Activated CD4-positive, alpha-beta memory T cell treated with anti-CD3 and anti-CD28 coated beads for 36 hours (primary cell): ENCODE data around the gene CDK14. TPM values are rescaled to one million over a fixed set of nuclear protein-coding genes. Genes with fewer than 3 reads are reported as not detected.

ENCODE experiments used
- CTCF ChIA-PET: fragments of 350-600 bp; sonication (Branson Sonifier 250); formaldehyde crosslinking; loops from one replicate; lab custom pipeline; 2021; ENCODE audit warnings: antibody characterized with exemption, inconsistent platforms; lab: Charles Lee
- POLR2A ChIA-PET: fragments of 350-600 bp; sonication (Branson Sonifier 250); formaldehyde crosslinking; loops from one replicate; lab custom pipeline; 2021; ENCODE audit warnings: antibody characterized with exemption; lab: Charles Lee
- DNase-seq: peaks from one replicate; pipeline ENCODE4 v3.0.0-alpha.2; 2020
- H3K27ac Mint-ChIP-seq: one replicate; pipeline ENCODE4 v1.8.0; 2021; ENCODE audit warnings: mixed read lengths
- H3K27me3 Mint-ChIP-seq: one replicate; pipeline ENCODE4 v1.8.0; 2021; ENCODE audit warnings: mixed read lengths
- H3K36me3 Mint-ChIP-seq: one replicate; pipeline ENCODE4 v1.8.0; 2021; ENCODE audit warnings: mixed read lengths
- H3K4me1 Mint-ChIP-seq: one replicate; pipeline ENCODE4 v1.8.0; 2021; ENCODE audit warnings: low read depth, mixed read lengths
- H3K4me3 Mint-ChIP-seq: one replicate; pipeline ENCODE4 v1.8.0; 2021; ENCODE audit warnings: mild to moderate bottlenecking, mixed read lengths
- H3K9me3 Mint-ChIP-seq: one replicate; pipeline ENCODE4 v1.8.0; 2021; ENCODE audit warnings: mixed read lengths
- intact Hi-C: fragments of 100-400 bp; cut with micrococcal nuclease; formaldehyde crosslinking; loops from one replicate; pipeline ENCODE4 v1.15.1; 2023
- total RNA-seq, 2 experiments: library from RNA; stranded (reverse); gene quantifications; one replicate each; pipeline ENCODE4 v1.2.3, GENCODE V29; 2021

The CDK14 gene
- total RNA-seq, 2 experiments from 2014 or later = not detected

DNA sequence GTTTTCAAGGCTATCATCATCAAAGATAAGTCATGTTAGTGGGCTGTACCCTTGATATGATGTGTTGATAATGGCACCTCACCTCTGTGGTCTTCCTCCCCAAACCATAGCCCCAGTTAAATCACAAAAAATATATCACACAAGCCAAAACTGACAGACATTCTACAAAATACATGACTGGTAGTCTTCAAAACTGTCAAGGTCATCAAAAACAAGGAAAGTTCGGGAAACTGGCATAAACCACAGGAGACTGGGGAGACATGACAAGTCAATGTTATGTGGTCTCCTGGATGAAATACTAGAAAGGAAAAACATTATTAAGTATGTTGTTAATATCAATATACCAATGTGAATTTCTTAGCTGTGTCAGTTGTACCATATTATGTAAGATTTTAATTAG is 388.6 kb downstream of the CDK14 start:
- peaks cover 17% of the 10 kb centered on the region for H3K9me3 Mint-ChIP-seq
- intact Hi-C loops = no loop called here
- POLR2A ChIA-PET = no interaction called here
- no peaks in the 10 kb centered on the region for H3K36me3 Mint-ChIP-seq
- CTCF ChIA-PET = no interaction called here
- no peaks in the 10 kb centered on the region for H3K27me3 Mint-ChIP-seq
- H3K27ac Mint-ChIP-seq = no peak overlapping the region
- no peak overlapping the region for H3K4me3 Mint-ChIP-seq
- DNase-seq = no peak
- H3K4me1 Mint-ChIP-seq = no peaks in the 10 kb centered on the region

DNA sequence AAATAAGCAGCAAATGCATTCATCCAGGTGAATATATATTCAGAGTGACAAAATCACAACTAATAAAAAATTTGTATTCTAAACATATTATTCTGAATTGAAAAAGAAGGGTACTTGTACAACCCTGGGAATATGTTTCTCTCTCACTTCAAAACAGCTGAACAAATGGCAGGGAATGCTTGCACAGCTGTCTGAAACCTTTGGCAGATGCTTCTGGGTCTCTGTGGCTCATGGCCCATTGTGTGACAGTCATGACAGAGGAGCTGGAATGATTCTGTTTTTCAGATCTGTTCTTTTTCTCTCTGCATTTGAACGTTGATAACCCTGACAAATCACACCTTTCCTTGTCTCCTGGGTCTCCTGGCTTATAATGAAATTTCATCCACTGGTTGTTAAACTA is 392.4 kb downstream of the CDK14 start:
- Mint-ChIP-seq H3K27me3 (no peaks in the 10 kb centered on the region), H3K9me3 (no peaks in the 10 kb centered on the region), H3K27ac (no peak overlapping the region), H3K36me3 (no peaks in the 10 kb centered on the region), H3K4me1 (no peaks in the 10 kb centered on the region), H3K4me3 (no peak overlapping the region)
- ChIA-PET POLR2A (no interaction called here), CTCF (no interaction called here)
- DNase-seq = no peak
- intact Hi-C loops = no loop called here

DNA sequence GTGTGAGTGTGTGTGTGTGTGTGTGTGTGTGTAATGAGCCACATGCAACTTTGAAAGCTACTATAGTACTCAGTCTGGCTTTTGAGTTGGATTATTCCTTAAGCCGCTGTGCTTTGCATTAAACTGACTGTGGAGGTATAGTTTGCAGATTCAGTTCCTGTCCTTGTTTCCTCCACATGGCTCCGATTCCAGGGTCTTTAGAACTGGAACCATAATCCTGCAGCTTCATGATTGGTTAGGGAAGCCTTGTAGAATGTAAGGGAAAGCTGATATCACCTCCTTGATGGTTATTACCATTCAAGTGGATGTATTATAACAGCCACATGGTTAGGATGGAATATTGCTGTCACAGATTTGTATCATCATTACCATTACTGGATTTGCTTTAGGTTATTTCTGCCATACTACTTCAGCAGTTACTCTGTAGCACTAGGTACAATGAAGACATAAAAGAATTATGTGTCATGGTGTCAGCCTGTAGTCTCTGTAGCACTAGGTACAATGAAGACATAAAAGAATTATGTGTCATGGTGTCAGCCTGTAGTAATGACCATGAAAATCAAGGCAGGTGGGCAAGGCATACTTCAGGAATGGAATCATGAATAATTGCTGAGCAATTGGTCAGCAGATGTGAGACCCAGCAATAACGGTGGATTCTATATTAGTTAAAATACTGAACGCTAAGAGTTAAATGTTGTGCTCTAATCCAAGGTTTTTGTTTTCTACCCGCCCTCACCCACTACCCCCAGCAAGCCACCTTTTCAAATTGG is 393.1 kb downstream of the CDK14 start:
- DNase-seq = no peak
- POLR2A ChIA-PET = no interaction called here
- CTCF ChIA-PET = no interaction called here
- Mint-ChIP-seq H3K4me1 (no peaks in the 10 kb centered on the region), H3K9me3 (no peaks in the 10 kb centered on the region), H3K27ac (no peak overlapping the region), H3K36me3 (no peaks in the 10 kb centered on the region), H3K27me3 (no peaks in the 10 kb centered on the region), H3K4me3 (no peak overlapping the region)
- intact Hi-C loops = no loop called here

DNA sequence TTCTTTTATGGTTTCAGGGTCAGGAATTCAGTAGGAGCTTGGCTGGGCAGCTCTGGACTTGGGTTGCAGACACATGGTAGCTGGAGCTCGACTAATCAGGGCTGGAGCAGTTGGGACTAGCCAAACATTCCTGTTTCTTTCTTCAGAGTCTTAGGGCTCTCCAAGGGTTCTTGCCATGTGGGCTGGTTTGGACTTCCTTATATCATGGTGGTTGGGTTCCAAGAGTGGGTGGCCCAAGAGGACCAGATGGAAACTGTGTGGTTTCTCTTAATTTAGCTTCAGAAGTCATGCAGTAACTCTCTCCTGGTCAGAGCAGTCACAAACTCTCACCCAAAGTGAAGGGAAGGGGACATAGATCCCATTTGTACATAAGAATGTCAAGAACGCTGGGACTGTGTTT is 398.0 kb downstream of the CDK14 start:
- no peaks in the 10 kb centered on the region for H3K36me3 Mint-ChIP-seq
- H3K27me3 Mint-ChIP-seq = no peaks in the 10 kb centered on the region
- intact Hi-C loops = no loop called here
- CTCF ChIA-PET = no interaction called here
- H3K4me3 Mint-ChIP-seq = no peak overlapping the region
- H3K27ac Mint-ChIP-seq = no peak overlapping the region
- no peaks in the 10 kb centered on the region for H3K4me1 Mint-ChIP-seq
- DNase-seq = no peak
- POLR2A ChIA-PET = no interaction called here
- no peaks in the 10 kb centered on the region for H3K9me3 Mint-ChIP-seq

DNA sequence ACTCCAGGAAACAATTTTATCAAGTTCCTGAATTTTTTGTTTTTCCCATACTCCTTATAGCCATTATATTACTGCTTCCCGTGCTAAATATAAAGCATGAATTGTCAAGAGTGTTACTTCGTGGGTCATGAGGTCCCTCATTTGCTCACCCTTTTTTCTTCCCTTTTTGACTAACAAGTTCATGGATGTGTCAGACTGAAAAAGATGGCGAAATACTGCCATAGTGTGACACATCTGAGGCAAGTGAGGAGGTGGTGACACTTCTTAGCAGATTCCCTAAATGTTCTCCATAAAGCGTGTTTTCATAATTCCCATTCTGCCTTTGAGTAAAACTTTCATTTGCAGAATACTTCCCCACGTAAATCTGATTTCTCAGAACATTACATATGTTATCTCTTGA is 398.5 kb downstream of the CDK14 start:
- H3K36me3 Mint-ChIP-seq = no peaks in the 10 kb centered on the region
- no peak overlapping the region for H3K4me3 Mint-ChIP-seq
- H3K27ac Mint-ChIP-seq = no peak overlapping the region
- no peaks in the 10 kb centered on the region for H3K9me3 Mint-ChIP-seq
- CTCF ChIA-PET = no interaction called here
- no peaks in the 10 kb centered on the region for H3K4me1 Mint-ChIP-seq
- intact Hi-C loops = no loop called here
- POLR2A ChIA-PET = no interaction called here
- H3K27me3 Mint-ChIP-seq = no peaks in the 10 kb centered on the region
- DNase-seq = no peak

DNA sequence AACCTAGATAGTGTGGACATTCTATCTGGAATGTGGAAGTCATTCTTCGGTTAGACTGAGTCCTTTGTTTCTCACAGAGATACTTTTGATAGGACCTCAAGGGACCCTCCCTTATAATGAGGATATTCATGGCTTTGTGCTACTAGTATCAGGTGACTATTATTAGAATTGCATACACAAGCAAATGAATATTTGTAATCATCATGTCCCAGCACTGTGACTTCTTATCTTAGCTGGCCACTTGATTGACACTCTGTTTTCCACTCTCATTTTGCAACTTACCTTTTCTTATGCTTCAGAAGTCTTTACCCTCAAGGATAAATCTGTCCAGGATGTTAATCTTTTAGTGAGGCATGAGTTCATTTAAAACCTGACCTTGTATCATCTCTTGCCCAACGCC is 399.9 kb downstream of the CDK14 start:
- no peaks in the 10 kb centered on the region for H3K27me3 Mint-ChIP-seq
- intact Hi-C loops = no loop called here
- no peaks in the 10 kb centered on the region for H3K36me3 Mint-ChIP-seq
- POLR2A ChIA-PET = no interaction called here
- no peaks in the 10 kb centered on the region for H3K4me1 Mint-ChIP-seq
- CTCF ChIA-PET = no interaction called here
- no peak for DNase-seq
- no peaks in the 10 kb centered on the region for H3K9me3 Mint-ChIP-seq
- H3K27ac Mint-ChIP-seq = no peak overlapping the region
- H3K4me3 Mint-ChIP-seq = no peak overlapping the region

DNA sequence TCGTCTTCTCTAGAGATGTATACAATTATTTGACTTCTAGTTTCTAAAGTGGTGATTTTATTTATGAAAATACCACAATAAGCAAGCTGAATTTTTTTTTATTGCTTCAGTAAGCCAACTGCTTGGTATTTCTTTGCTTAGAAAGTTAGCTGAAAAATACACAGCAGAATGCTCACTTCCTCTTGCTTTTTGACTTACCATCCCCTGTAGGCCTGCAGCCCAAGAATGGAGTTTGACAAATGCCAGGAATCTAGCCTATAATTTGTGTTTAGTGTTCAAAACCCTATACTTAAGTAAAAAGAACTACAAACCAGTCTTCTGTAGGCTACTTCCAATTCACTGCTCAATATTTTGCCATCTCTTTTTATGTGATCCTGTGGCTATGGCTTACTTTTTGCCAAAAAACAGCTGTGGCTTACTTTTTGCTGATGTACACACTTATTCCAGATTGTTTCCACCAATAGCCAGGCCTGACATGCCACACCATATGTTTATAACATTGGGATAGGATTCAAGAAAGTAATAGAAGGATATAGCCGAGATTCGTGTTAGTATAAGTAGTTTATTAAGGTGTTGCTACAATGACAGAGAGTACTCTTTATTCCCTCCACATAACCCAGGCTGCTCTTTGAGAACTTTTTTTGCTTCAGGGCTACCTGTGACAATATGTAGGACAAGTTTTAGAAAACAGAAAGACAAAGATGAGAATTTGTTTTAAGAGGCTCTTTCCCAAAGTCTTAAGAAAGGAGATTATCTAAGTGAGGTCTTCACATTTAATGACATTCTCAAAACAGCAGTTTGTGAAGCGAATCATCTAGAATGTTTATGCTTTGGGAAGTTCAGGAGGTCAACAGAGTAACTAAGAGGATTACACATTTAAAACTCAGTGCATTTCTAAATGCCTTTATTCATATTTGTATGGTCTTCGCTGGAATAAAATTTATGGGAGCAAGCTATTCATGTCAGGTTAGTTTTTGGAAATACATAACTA is 404.2 kb downstream of the CDK14 start:
- Mint-ChIP-seq H3K27ac (no peak overlapping the region), H3K4me3 (no peak overlapping the region), H3K36me3 (no peaks in the 10 kb centered on the region), H3K9me3 (no peaks in the 10 kb centered on the region), H3K27me3 (no peaks in the 10 kb centered on the region), H3K4me1 (no peaks in the 10 kb centered on the region)
- no peak for DNase-seq
- POLR2A ChIA-PET = no interaction called here
- CTCF ChIA-PET = no interaction called here
- intact Hi-C loops = no loop called here

DNA sequence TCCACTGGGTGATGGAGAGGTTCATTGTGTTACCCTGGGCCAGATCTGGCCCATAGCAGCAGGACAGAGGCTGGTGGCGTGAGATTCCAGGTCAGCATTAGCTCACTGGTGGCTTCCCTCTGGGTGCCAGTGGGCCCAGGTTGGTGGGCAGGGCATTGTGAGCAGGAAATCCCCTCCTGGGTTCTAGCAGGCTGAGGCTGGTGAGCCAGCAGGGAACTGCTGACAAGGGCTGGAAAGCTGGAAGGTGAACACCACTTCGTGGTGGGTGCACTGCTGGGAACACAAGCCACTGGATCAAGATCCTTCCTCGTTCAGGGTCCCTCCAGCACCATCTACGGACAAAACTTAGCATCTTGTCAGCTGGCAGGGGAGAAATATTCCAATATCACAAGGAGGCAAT is 408.9 kb downstream of the CDK14 start:
- Mint-ChIP-seq H3K27ac (no peak overlapping the region), H3K4me1 (no peaks in the 10 kb centered on the region), H3K9me3 (no peaks in the 10 kb centered on the region), H3K36me3 (no peaks in the 10 kb centered on the region), H3K4me3 (no peak overlapping the region), H3K27me3 (no peaks in the 10 kb centered on the region)
- no peak for DNase-seq
- intact Hi-C loops = no loop called here
- POLR2A ChIA-PET = no interaction called here
- CTCF ChIA-PET = no interaction called here

DNA sequence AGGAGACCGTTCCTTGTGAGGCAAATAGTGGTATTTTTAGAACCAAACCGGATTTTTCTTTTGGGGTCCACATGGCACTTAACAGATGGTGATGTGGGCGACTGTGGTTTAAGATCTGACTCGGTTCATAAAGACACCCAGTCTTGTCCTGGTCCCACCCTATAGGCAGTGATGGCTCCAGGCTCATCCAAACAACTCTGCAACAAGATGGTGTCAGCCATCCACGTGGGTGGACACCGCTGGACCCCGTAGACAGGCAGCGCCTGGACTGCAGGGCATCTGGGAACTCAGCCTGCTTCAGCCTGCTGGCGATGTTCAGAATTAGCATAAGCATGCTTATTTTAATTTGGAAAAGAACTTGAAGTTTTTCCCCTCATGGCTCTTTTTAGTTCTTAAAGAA is 409.7 kb downstream of the CDK14 start:
- Mint-ChIP-seq H3K27ac (no peak overlapping the region), H3K4me3 (no peak overlapping the region), H3K4me1 (no peaks in the 10 kb centered on the region), H3K36me3 (no peaks in the 10 kb centered on the region), H3K27me3 (no peaks in the 10 kb centered on the region), H3K9me3 (no peaks in the 10 kb centered on the region)
- ChIA-PET CTCF (no interaction called here), POLR2A (no interaction called here)
- DNase-seq = no peak
- intact Hi-C loops = no loop called here

DNA sequence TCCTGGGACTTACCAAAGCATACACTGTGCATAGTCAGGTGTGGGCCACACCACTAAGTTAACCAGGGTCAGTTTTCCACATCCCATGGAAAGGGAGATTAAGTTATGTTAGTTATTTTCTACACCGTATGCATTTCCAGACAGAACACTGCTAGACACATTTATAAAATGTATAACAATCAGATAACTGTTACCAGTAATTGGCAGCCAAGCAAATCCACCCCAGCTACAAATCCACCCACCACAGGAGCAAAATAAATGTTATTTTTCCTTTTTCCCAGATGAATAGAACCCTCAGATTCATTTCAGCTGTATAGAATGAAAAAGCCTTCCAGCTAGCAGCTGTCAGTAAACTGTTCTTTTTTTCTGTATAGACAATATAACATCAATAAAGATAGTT is 411.2 kb downstream of the CDK14 start:
- ChIA-PET CTCF (no interaction called here), POLR2A (no interaction called here)
- intact Hi-C loops = no loop called here
- no peaks in the 10 kb centered on the region for H3K36me3 Mint-ChIP-seq
- no peaks in the 10 kb centered on the region for H3K4me1 Mint-ChIP-seq
- no peak overlapping the region for H3K4me3 Mint-ChIP-seq
- no peak for DNase-seq
- H3K9me3 Mint-ChIP-seq = no peaks in the 10 kb centered on the region
- H3K27me3 Mint-ChIP-seq = no peaks in the 10 kb centered on the region
- no peak overlapping the region for H3K27ac Mint-ChIP-seq

DNA sequence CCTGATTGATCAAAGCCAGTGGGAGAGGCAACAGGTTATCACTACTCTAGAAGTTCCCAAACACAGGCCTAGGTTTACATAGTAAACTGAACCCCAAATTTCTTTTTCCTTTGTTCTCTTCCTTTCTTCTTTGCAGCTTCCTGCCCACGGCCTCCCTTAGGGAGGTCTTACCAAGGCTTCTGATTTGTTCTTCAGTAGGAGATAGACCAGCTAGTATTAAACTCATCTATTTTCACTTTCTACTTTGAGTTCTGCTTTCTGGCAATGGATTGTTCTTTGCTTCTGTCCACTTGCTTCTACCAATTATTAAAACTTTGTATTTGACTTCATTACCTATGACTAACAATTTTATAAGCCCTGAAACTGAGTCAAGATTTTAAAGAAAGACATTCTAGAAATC is 417.0 kb downstream of the CDK14 start:
- Mint-ChIP-seq H3K36me3 (no peaks in the 10 kb centered on the region), H3K27me3 (no peaks in the 10 kb centered on the region), H3K27ac (no peak overlapping the region), H3K4me3 (no peak overlapping the region), H3K9me3 (no peaks in the 10 kb centered on the region), H3K4me1 (no peaks in the 10 kb centered on the region)
- ChIA-PET POLR2A (interaction anchor here (0.7 kb wide), 1 partner anchor 11 kb away, joined by 4 read pairs; no protein-coding TSS in a partner anchor), CTCF (no interaction called here)
- intact Hi-C loops = no loop called here
- no peak for DNase-seq

DNA sequence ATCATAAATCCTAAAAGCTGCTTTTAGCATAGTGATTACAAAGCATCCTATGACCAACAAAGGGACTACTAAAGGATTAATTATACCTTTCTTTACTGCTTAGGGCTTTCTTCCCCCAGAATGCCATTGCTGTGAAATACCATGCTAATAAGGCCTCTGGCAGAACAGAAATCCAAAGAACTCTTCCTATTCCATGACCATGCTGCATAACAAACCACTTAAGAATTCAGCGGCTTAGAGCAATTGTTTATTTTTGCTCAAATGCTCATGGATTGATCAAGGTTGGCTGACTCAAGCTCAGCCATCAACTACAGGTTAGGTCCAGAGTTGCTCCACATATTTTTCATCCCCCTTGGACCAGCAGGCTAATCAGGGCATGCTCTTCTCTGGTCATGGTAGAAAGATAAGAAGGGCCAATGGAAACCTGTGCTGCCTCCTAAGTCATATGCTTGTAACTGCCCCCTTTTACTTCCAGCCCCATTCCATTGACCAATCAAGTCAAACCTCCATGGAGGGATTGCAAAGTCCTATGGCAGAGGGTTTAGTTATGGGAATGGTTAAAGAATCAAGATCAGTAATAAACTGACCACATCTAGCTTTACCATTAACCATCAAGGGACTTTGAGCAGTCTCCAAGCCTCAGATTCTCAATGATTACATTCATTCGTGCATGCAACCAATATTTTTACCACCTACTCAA is 423.7 kb downstream of the CDK14 start:
- no peak for DNase-seq
- intact Hi-C loops = no loop called here
- H3K36me3 Mint-ChIP-seq = no peaks in the 10 kb centered on the region
- H3K4me1 Mint-ChIP-seq = no peaks in the 10 kb centered on the region
- H3K9me3 Mint-ChIP-seq = no peaks in the 10 kb centered on the region
- no peak overlapping the region for H3K27ac Mint-ChIP-seq
- no peak overlapping the region for H3K4me3 Mint-ChIP-seq
- H3K27me3 Mint-ChIP-seq = no peaks in the 10 kb centered on the region
- CTCF ChIA-PET = no interaction called here
- POLR2A ChIA-PET = no interaction called here
